Skeletal muscle tissue (tissue), 4 donors: Measurements from ENCODE around the gene SYPL1. TPM values are rescaled to one million over a fixed set of nuclear protein-coding genes. Genes with fewer than 3 reads are reported as not detected.

Experiments
- H3K27ac ChIP-seq: one replicate; pipeline ENCODE4 v1.7.0; 2013; ENCODE audit warnings: mild to moderate bottlenecking, low read depth, low read length, inconsistent platforms
- H3K27me3 ChIP-seq, 3 donors: one replicate each; pipeline ENCODE4 v1.7.0; 2013; ENCODE audit warnings: low read length in 3 of 3; ENCODE audit not compliant: control insufficient read depth in 3 of 3, insufficient read depth in 3 of 3
- H3K36me3 ChIP-seq, 3 donors: one replicate each; pipeline ENCODE4 v1.7.0; 2013; ENCODE audit warnings: low read length in 3 of 3; ENCODE audit not compliant: control insufficient read depth in 3 of 3, insufficient read depth in 3 of 3
- H3K4me1 ChIP-seq, 3 donors: one replicate each; pipeline ENCODE4 v1.7.0; 2013; ENCODE audit warnings: low read length in 3 of 3, mild to moderate bottlenecking in 3 of 3; ENCODE audit not compliant: control insufficient read depth in 3 of 3, insufficient read depth in 3 of 3
- H3K4me3 ChIP-seq, 3 donors: one replicate each; pipeline ENCODE4 v1.7.0; 2013; ENCODE audit warnings: low read length in 3 of 3
- H3K9ac ChIP-seq, 3 donors: one replicate each; pipeline ENCODE4 v1.7.0; 2013; ENCODE audit warnings: low read length in 3 of 3, mild to moderate bottlenecking in 3 of 3, moderate library complexity in 2 of 3, low read depth in 1 of 3
- H3K9me3 ChIP-seq, 3 donors: one replicate each; pipeline ENCODE4 v1.7.0; 2013; ENCODE audit warnings: low read length in 3 of 3; ENCODE audit not compliant: control insufficient read depth in 3 of 3
- total RNA-seq: library from RNA; depleted of rRNA; stranded (reverse); fragments of >200 nt; gene quantifications from one replicate; pipeline ENCODE4 v1.2.3, GENCODE V29; 2014
- donor health status: Osteomylitis.

SYPL1 gene
- total RNA-seq, 1 donor from 2014 or later = 53.2 TPM

GRCh38 chr7:106099539-106099938 is 12.6 kb downstream of the SYPL1 start:
- H3K27me3 ChIP-seq = no peaks in the 10 kb centered on the region
- H3K9ac ChIP-seq = no peak overlapping the region
- H3K9me3 ChIP-seq = no peaks in the 10 kb centered on the region
- H3K27ac ChIP-seq = no peak overlapping the region
- H3K4me3 ChIP-seq = no peak overlapping the region
- peaks cover 6 to 12% (median 11%) of the 10 kb centered on the region in 3 donors for H3K36me3 ChIP-seq
- peaks cover 5 to 22% (median 9%) of the 10 kb centered on the region in 3 donors for H3K4me1 ChIP-seq

GRCh38 chr7:106098889-106099288 is 13.2 kb downstream of the SYPL1 start:
- Histone ChIP-seq H3K27me3 (no peaks in the 10 kb centered on the region), H3K9ac (peak overlapping the region in 1 of 3 donors; percentile 5), H3K36me3 (peaks cover 6 to 16% (median 11%) of the 10 kb centered on the region in 3 donors), H3K27ac (no peak overlapping the region), H3K4me3 (no peak overlapping the region), H3K9me3 (no peaks in the 10 kb centered on the region), H3K4me1 (peaks cover 5 to 20% (median 9%) of the 10 kb centered on the region in 3 donors)

GRCh38 chr7:106095634-106096033 is 16.5 kb downstream of the SYPL1 start:
- peaks cover 6 to 27% (median 27%) of the 10 kb centered on the region in 3 donors for H3K36me3 ChIP-seq
- no peaks in the 10 kb centered on the region for H3K27me3 ChIP-seq
- no peak overlapping the region for H3K4me3 ChIP-seq
- H3K9me3 ChIP-seq = no peaks in the 10 kb centered on the region
- H3K27ac ChIP-seq = no peak overlapping the region
- no peak overlapping the region for H3K9ac ChIP-seq
- H3K4me1 ChIP-seq = peaks cover 0 to 7% (median 3%) of the 10 kb centered on the region in 3 donors

GRCh38 chr7:106094780-106095179 is 17.3 kb downstream of the SYPL1 start:
- peaks cover 6 to 33% (median 30%) of the 10 kb centered on the region in 3 donors for H3K36me3 ChIP-seq

GRCh38 chr7:106092204-106092603 is 19.9 kb downstream of the SYPL1 start:
- Histone ChIP-seq H3K27me3 (no peaks in the 10 kb centered on the region), H3K4me3 (no peak overlapping the region), H3K27ac (no peak overlapping the region), H3K4me1 (no peaks in the 10 kb centered on the region), H3K9me3 (no peaks in the 10 kb centered on the region), H3K36me3 (peaks cover 6 to 39% (median 32%) of the 10 kb centered on the region in 3 donors), H3K9ac (no peak overlapping the region)

More at GRCh38 chr7:106094780-106095179, 17.3 kb downstream of the SYPL1 start:
- Histone ChIP-seq H3K27me3 (no peaks in the 10 kb centered on the region), H3K4me3 (no peak overlapping the region), H3K9me3 (no peaks in the 10 kb centered on the region), H3K9ac (no peak overlapping the region), H3K27ac (no peak overlapping the region), H3K4me1 (peaks cover 0 to 3% (median 0%) of the 10 kb centered on the region in 3 donors)

- H3K36me3 ChIP-seq = peaks cover 3 to 32% (median 26%) of the 10 kb centered on the region in 3 donors
- no peaks in the 10 kb centered on the region for H3K9me3 ChIP-seq
- H3K9ac ChIP-seq = no peak overlapping the region
- no peak overlapping the region for H3K27ac ChIP-seq
- H3K27me3 ChIP-seq = no peaks in the 10 kb centered on the region
- H3K4me3 ChIP-seq = no peak overlapping the region
- no peaks in the 10 kb centered on the region for H3K4me1 ChIP-seq
These were observed 22.5 kb downstream of the SYPL1 start for GRCh38 chr7:106089647-106090046.

- Histone ChIP-seq H3K4me3 (no peak overlapping the region), H3K9me3 (no peaks in the 10 kb centered on the region), H3K9ac (no peak overlapping the region), H3K27ac (no peak overlapping the region), H3K4me1 (no peaks in the 10 kb centered on the region), H3K36me3 (peaks cover 3 to 27% (median 26%) of the 10 kb centered on the region in 3 donors), H3K27me3 (no peaks in the 10 kb centered on the region)
These were observed 24.1 kb downstream of the SYPL1 start for GRCh38 chr7:106088014-106088413.

GRCh38 chr7:106086062-106086461 is 26.1 kb downstream of the SYPL1 start:
- Histone ChIP-seq H3K36me3 (peaks cover 3 to 19% (median 14%) of the 10 kb centered on the region in 3 donors), H3K9me3 (no peaks in the 10 kb centered on the region), H3K27ac (no peak overlapping the region), H3K27me3 (no peaks in the 10 kb centered on the region), H3K4me3 (no peak overlapping the region), H3K9ac (no peak overlapping the region), H3K4me1 (no peaks in the 10 kb centered on the region)

- H3K27ac ChIP-seq = no peak overlapping the region
- no peak overlapping the region for H3K9ac ChIP-seq
- H3K4me1 ChIP-seq = peaks cover 7 to 8% (median 7%) of the 10 kb centered on the region in 3 donors
- no peaks in the 10 kb centered on the region for H3K27me3 ChIP-seq
- peaks cover 3 to 12% (median 7%) of the 10 kb centered on the region in 3 donors for H3K36me3 ChIP-seq
- H3K9me3 ChIP-seq = no peaks in the 10 kb centered on the region
- no peak overlapping the region for H3K4me3 ChIP-seq
These were observed 27.1 kb downstream of the SYPL1 start for GRCh38 chr7:106085015-106085414.

GRCh38 chr7:106083717-106084116 is 28.4 kb downstream of the SYPL1 start:
- Histone ChIP-seq H3K4me3 (no peak overlapping the region), H3K27ac (no peak overlapping the region), H3K27me3 (no peaks in the 10 kb centered on the region), H3K4me1 (peaks cover 8 to 10% (median 10%) of the 10 kb centered on the region in 3 donors), H3K36me3 (peaks cover under 1 to 1% (median under 1%) of the 10 kb centered on the region in 3 donors), H3K9me3 (no peaks in the 10 kb centered on the region), H3K9ac (no peak overlapping the region)
